Stromal cell of bone marrow (primary cell): Measurements from ENCODE around the gene SYT13.

Experiments used
- DNase-seq: peaks from one replicate; pipeline ENCODE4 v3.0.0-alpha.2; 2012; ENCODE audit warnings: low read depth

Gene SYT13

DNA sequence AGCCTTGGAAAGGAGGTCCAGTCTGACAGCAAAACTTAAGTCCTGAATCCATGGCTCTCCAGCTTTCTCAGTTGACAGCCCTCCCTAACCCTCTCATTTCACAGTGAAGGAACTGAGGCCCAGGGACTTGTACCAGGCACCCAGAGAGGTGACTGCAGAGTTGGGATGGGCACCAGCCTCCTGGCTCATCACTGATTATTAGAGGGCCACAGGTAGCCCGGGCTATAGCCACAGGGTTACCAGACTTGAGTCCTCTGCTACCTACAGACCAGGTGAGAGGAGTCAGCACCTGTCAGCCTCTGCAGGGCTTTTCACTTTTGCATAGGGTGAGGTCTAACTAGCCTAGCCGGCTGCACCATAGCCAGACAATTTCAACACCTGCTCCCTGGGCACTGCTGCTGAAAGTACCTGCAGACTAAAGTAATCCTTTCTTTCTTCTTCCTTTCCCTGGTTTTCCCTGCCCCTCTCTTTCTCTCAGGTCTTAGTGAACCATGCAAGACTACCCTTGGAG is 37.6 kb downstream of the SYT13 start:
- no peak for DNase-seq

GRCh38 chr11:45247433-45247832 is 38.7 kb downstream of the SYT13 start:
- DNase-seq: no peak

- DNase-seq: no peak
Observed at GRCh38 chr11:45246241-45246640, 39.9 kb downstream of the SYT13 start.

- DNase-seq: no peak
Observed at GRCh38 chr11:45245218-45246045, 40.7 kb downstream of the SYT13 start.

GRCh38 chr11:45243967-45244366 is 42.2 kb downstream of the SYT13 start:
- DNase-seq: no peak

GRCh38 chr11:45239733-45240132 is 46.4 kb downstream of the SYT13 start:
- DNase-seq: no peak

DNA sequence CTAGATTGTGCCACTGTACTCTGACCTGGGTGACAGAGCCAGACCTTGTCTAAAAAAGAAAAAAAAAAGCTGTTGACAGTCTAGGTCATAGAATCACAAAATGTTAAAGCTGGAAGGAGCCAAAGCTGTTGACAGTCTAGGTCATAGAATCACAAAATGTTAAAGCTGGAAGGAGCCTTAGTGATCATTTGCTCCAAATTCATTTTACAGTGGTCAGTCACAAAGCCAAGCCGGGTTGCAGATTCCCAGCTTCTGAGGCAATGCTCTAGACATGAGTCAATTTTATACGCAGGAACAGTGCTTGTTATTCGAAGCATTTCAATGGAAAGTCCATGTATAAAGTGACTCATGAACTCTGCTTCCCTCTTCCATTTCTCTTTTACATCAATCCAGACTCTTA is 47.4 kb downstream of the SYT13 start:
- peak; percentile 84 for DNase-seq

- DNase-seq: no peak
Observed at GRCh38 chr11:45237711-45238315, 48.3 kb downstream of the SYT13 start.

GRCh38 chr11:45234306-45235006 is 51.7 kb downstream of the SYT13 start:
- DNase-seq: no peak

GRCh38 chr11:45233804-45234170 is 52.4 kb downstream of the SYT13 start:
- DNase-seq: no peak

DNA sequence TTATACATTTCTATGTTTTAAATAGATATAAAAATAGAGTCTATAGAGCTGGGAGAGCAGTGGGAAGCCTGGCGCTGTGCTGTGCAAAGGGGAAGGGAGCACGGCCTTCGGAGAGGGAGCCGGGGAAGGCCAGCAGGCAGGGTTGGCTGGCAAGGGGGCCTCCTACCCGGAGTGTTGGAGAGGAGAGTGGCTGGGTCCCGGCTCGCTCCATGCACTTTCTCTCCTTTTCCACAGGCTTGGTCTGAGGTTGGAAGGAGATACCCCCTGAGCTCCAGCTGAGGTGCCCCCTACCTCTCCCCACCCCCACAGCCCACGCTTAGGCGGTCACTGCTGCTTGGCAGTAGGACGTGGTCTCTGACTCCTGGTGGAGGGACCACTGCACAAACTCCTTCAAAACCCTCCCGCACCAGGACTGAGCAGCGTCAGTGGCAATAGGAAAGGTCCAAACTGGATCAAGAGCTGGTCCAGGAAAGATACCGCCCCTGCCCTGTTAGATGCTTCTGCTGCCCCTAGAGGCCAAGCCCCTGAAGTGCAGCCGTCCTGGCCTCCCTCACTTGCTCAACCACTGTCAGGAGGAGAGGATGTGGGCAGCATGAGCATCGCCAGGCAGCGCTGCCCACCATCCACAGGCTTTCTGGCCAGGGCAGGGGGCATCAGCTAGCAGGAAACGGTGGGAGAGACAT is 52.9 kb downstream of the SYT13 start:
- no peak for DNase-seq

GRCh38 chr11:45232341-45233080 is 53.6 kb downstream of the SYT13 start:
- DNase-seq: no peak

DNA sequence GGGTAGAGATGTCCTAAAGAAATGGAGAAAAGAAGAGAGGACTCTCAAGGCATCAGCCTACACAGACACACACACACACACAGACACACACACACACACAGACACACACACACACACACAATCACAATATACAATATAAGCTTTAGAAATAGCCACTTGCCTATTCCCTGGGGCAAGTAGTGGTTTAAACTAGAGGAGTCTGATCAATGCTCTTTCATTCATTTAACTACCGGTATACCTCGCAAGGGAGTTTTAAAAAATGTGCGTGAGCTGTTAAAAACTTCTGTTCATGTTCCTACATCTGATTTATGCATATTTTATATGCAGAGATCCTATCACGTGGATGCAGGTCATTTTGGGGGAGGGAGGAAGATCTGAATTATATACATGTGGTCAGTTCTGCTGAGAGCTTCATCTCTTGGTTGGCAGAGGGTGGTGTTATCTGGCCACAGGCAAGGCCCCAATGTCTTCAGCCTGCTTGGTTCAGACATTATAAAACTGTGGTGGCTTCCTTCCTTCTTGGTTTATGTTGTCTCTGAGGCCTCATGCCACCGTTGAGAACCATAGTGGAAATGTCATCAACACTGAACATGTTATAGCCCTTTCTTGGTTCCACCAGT is 56.6 kb downstream of the SYT13 start:
- DNase-seq: no peak

GRCh38 chr11:45227836-45228235 is 58.3 kb downstream of the SYT13 start:
- DNase-seq: no peak

- no peak for DNase-seq
Observed at GRCh38 chr11:45226901-45227300, 59.2 kb downstream of the SYT13 start.

DNA sequence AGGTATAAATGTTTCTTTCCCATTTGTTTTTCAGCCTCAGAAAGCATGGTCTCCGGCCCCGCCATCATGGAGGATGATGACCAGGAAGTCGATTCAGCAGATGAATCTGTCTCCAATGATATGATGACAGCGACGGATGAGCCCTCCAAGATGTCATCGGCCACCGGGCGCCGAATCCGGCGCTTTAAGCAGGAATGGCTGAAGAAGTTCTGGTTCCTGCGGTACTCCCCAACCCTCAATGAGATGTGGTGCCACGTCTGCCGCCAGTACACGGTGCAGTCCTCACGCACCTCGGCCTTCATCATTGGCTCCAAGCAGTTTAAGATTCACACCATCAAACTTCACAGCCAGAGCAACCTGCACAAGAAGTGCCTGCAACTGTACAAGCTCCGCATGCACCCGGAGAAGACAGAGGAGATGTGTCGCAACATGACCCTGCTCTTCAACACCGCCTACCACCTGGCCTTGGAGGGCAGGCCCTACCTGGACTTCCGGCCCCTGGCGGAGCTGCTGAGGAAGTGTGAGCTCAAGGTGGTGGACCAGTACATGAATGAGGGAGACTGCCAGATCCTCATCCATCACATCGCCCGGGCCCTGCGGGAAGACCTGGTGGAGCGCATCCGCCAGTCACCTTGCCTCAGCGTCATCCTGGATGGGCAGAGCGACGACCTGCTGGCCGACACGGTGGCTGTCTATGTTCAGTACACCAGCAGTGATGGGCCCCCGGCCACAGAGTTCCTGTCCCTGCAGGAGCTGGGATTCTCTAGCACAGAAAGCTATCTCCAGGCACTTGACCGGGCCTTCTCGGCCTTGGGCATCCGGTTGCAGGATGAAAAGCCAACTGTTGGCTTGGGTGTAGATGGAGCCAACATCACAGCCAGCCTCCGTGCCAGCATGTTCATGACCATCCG is 59.9 kb downstream of the SYT13 start:
- DNase-seq: no peak

- DNase-seq: no peak
Observed at GRCh38 chr11:45225277-45225676, 60.9 kb downstream of the SYT13 start.

DNA sequence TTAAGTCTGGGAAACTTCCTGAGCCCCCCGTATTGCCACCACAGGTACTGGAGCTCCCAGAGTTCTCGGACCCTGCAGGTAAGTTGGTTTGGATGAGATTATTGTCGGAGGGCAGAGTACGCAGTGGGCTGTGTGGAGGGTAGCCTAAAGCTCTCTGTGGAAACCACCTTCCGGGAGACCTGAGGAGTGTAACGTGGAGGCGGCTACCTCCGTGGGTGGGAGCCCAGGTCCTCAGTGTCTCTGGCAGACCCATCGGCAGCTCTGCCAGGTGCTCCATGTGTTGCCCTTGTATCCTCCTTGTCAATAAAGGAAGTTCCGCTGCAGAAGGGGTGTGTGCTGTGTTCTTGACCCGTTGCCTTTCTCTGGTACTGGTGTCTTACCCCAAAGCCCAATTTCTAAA is 61.4 kb downstream of the SYT13 start:
- no peak for DNase-seq

GRCh38 chr11:45223496-45223895 is 62.6 kb downstream of the SYT13 start:
- DNase-seq: no peak

DNA sequence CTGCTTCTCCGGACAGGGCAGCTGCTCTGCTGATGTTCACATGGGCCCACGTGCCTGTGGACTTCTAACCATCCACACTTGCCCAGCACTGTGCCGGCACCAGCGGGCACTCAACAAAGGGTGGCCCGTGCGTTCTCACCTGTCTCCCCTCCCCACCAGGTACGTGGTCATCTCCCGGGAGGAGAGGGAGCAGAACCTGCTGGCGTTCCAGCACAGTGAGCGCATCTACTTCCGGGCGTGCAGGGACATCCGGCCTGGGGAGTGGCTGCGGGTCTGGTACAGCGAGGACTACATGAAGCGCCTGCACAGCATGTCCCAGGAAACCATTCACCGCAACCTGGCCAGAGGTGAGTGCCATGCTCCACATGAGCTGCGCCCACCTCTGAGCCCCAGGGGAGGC is 66.7 kb downstream of the SYT13 start:
- no peak for DNase-seq
